Activated CD8-positive, alpha-beta memory T cell treated with anti-CD3 and anti-CD28 coated beads, Interleukin-2, amount 50 U/mL, for 24 hours (primary cell): ENCODE data around the gene ADAMTS6.
"Not testable (repeated sequence)": the region's sequence is repeated elsewhere in the genome, so short reads cannot be mapped to it uniquely, and the experiment has no call there.

Experiments used
- DNase-seq: peaks from one replicate; pipeline ENCODE4 v3.0.0-alpha.2; 2020; ENCODE audit errors: extremely low read depth

ADAMTS6 gene

GRCh38 chr5:65198456-65199120, 283.1 kb downstream of the ADAMTS6 start:
- no peak for DNase-seq

DNA sequence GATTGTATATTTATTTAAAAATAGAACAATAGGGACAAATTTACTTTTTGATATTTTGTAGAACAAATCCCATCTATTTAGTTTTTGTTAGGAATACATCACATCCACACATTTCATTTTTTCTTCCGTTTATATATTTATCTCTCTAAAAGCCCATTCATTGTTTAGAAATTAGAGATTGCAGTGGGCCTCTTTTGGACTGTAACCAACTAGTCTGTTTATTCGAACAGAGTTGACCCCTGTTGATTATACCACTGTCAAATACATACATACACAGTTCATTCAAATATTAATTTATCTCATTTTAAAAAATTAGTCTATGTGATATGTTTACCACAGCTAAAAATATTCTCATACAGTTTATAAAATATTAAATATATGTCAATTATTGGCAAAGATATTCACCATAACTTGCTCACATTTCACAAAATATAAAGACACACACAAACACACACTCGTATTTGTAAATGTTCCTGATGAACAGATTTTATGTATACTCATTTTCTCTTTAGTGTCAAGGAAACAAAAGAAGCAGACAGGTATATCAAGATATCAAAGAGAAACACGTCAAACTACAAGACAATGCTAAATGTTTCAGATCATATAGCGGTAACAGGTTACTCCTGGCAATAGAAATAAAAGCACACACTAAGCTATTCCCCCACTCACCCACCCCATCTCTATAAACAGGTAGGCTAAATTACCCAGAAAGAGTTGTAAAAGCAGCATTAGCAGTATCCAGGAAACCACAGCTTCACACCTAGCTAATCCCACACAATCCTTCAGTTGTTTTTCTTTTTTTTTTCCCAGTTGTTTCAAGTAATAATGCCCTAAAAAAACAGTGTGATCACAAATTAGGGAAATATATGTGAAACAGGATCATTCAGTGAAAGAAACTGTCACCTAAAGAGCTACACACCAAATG, 283.9 kb downstream of the ADAMTS6 start:
- no peak for DNase-seq

DNA sequence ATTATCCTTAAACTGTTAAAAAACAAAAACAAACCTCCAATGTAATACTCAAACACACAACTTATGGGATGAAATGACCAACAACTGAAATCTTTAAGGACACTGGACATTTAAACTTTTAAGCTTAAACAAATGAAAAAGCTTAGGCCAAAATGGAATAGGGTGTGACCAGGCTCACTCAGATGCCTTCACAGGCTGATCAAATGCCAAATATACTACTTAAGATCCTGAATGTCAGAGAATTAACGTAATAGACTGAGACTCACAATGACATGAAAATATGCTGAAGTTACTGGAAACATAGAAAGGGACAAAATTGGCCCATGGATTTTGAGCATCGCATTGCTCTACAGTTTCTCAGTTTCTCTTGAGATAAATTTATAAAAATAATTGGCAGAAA, 286.8 kb downstream of the ADAMTS6 start:
- DNase-seq = no peak

DNA sequence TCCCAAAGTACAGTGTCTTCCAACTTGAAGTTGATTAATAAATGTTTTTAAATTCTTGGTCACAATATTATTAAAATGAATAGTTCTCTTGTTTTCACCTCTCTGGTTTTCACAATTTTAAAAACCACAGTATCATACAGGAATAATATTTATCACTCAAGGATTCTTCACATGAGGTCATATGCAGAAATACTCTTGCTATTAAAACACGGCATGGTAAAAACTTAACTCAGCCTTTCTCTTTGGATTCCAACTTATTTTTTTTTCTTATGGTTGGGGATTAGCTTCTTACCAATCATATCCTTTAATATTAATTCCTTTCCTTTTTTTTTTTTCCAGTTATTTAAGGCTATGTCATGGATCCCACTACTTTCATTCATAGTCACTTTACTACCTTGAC, 289.4 kb downstream of the ADAMTS6 start:
- no peak for DNase-seq

- no peak for DNase-seq
Measured at GRCh38 chr5:65191554-65192135, 290.1 kb downstream of the ADAMTS6 start.

- peak; percentile 1 for DNase-seq
Measured at GRCh38 chr5:65190328-65191053, 291.2 kb downstream of the ADAMTS6 start.

DNA sequence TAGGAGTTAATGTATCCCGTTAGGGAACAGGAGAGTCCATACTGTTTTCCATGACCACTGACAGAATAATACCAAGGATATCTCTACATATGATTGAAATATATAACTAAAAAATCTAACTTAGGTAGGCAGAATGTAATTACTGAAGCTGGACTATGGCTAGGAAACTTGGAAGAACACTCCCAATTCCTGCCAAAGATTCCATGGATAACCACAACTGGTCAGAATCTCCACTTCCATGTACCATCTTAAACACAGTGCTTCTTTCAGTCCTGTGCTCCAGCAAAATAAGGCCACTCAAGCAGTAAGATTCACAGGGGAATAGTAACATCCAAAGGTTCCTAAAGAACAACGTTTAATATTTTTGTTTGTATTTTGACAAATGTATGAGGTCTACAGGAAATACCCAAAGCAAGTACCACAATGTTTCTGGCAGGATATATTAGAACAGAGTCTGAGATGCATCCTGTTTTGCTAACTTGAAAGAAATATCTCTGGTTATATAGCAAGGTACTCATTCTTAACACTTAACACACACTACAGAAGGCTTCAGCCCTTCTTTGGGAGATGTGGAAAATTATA, 295.0 kb downstream of the ADAMTS6 start:
- no peak for DNase-seq

GRCh38 chr5:65185468-65185867, 296.3 kb downstream of the ADAMTS6 start:
- no peak for DNase-seq

DNA sequence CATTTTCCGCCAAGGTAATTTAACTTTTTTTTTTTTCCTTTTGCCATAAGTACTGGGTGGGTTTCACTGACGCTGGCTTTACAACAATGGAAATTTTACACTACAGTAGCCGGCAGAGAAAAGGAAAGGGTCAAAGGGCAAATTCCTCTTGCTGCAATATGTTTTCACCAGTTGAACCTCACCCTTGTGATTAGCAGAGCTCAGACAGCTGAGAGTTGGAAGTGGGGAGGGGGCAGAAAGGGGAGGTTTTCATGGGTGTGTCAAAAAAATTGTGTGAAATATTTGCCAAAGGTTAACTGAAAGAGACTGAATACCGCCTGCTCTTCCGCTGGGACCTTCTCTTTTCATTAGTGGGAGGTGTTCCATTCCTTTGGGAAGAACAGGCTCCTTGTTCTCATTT, 296.9 kb downstream of the ADAMTS6 start:
- no peak for DNase-seq

DNA sequence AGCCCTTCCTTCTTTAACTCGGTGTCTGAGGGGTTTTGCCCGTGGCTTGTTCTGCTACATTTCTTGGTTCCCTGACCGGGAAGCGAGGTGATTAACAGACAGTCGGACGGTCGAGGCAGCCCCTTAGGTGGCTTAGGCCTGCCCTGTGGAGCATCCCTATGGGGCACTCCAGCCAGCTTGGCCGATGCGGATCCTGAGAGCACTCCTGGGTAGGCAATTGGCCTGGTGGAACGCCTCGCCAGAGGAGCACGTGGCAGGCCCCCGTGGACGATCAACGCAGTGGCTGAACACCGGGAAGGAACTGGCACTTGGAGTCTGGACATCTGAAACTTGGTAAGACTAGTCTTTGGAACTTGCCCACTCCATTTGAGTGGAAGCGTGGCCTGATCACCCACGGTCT, 307.5 kb downstream of the ADAMTS6 start:
- not testable (repeated sequence) for DNase-seq

GRCh38 chr5:65173130-65173525, 308.6 kb downstream of the ADAMTS6 start:
- no peak for DNase-seq

DNA sequence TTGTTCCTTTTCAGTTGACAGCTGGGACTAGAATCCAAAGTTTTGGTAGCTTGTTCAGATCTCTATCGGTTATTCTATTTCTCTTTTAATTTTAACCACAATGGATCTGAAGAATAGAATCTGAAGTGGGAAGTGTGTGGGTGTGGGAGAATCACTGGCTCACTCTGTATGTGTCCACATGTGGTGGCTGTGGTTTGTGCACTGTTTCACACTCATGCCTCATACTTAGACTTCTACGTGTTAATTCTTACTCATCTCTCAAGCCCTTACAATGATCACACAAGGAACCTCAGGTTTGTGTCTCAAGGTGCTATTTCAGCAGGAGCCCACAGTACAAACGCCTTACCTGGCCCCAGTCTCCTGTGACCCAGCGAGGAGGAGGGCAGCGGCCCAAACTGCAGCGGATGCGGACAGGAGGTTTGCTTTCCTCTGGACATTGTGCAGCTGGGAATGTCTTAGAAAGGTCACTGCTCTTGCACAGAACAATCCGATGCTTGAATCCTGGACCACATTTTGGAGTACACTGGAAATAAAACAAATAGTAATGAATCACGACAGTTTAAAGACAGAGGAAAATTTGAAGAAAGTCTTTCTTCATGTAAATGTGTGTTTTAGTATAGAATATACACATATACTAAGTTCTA, 309.1 kb downstream of the ADAMTS6 start:
- peak; percentile 44 for DNase-seq

- DNase-seq = no peak
Measured at GRCh38 chr5:65171645-65172044, 310.1 kb downstream of the ADAMTS6 start.

DNA sequence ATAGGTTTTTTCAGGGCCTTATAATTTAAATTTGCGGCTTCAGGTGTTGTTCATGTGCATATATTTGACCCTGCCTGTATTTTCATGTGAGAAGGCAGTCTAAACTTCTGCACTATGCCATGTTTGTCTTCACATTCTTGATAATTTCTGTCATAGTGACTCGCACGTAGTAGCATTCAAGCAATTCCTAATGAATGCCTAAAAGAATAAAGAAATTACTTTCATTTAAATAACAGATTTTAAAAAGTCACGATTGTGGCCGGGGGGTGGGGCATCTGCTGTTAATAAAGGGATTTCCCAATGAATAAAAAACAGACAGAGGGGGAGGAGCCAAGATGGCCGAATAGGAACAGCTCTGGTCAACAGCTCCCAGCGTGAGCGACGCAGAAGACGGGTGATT, 318.0 kb downstream of the ADAMTS6 start:
- no peak for DNase-seq

DNA sequence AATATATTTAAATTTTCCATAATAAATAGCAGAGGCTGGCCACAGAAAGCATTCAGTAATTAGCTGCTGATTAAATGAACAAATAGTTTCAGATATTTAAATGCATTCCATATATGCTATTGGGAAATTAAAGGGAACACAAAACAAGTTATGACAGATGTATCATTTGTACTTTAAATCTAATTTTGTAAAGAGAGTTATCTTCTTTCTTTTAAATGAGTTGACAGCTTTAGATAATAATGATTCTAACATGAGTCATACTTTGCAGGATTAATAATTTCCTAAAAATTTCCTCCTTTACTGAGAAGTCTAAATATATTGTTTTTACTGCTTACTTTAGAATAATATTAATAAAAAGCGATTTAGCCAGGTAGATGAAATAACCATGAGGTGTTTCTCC, 320.1 kb downstream of the ADAMTS6 start:
- DNase-seq = no peak

DNA sequence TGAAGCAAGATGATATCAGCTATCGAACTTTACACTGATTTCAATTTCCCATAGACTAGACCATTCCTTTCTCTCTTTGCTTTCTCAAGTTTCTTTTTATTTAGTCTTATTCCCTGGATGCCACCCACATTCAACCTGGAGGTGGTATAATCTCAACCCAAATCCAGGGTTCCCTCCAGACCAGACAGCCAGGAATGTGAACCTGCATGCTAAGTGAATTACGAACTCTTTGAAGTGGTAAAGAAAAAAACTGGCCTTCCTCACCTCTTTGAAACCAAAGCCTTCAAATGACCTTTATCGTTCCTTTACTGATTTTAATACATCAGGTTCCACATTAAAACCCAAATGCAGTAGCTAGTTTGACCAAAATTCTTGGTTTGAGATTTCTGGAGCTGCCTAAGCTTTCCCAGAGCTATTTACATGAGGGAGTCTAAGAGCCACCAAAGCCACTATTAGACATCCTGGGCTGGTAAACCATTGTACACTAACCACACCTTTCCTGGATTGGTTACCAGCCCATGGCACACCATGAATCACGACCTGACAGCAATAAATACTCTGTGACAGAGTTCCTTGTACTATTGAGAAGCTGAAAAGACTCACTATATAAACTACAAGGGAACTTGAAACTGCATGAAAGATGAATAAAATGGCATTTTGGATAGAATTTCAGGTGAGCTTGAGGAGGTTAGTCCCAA, 323.7 kb downstream of the ADAMTS6 start:
- DNase-seq = no peak

DNA sequence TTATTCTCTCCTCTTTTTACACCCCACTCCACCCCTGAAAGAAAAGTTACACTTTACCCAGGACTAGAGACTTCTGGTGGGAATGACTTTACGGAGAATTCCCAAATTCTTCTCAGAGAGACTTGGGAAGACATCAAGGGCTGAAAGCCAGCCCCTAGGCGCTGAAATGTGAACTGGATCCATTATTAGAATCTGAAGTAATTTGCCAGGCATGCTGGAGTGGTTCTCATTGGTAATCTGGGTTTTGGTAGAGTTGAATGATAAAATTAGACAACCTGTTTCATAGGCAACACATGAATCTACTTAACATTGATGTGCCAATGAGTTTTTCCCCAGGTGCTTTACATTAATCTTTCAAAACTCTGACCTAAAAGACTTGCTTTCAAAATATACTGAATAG, 324.8 kb downstream of the ADAMTS6 start:
- no peak for DNase-seq

GRCh38 chr5:65152131-65152530, 329.6 kb downstream of the ADAMTS6 start:
- no peak for DNase-seq

GRCh38 chr5:65151614-65152013, 330.1 kb downstream of the ADAMTS6 start:
- DNase-seq = no peak

GRCh38 chr5:65150599-65151304, 331.0 kb downstream of the ADAMTS6 start:
- DNase-seq = no peak
